Sigmoid colon (tissue), 4 donors: ENCODE results near the gene NUP133.

Source experiments
- CTCF ChIP-seq, 4 experiments: fragments of 450-650 bp in 3 of 4; fragments of 200-600 bp in 1 of 4; IDR thresholded peaks; one replicate each; pipeline ENCODE4 v1.5.1; 2016 to 2019; ENCODE audit warnings: antibody characterized with exemption in 4 of 4, mild to moderate bottlenecking in 3 of 4, moderate library complexity in 2 of 4
- EP300 ChIP-seq, 4 donors: sonication (generic); formaldehyde crosslinking; IDR thresholded peaks; one replicate each; pipeline ENCODE4 v1.6.1; 2017; ENCODE audit warnings: antibody characterized with exemption in 4 of 4
- POLR2A ChIP-seq, 2 donors: fragments of 450-650 bp; IDR thresholded peaks; one replicate each; pipeline ENCODE4 v1.6.1; 2016; ENCODE audit warnings: antibody characterized with exemption in 2 of 2, mild to moderate bottlenecking in 2 of 2, moderate library complexity in 2 of 2
- POLR2AphosphoS5 ChIP-seq, 4 donors: sonication (generic); formaldehyde crosslinking; IDR thresholded peaks; one replicate each; pipeline ENCODE4 v1.6.1; 2017; ENCODE audit warnings: antibody characterized with exemption in 4 of 4

- TF ChIP-seq POLR2A (IDR thresholded peaks at IDR 0.05) (no peak), CTCF (IDR thresholded peaks at IDR 0.05) (no peak), POLR2AphosphoS5 (IDR thresholded peaks at IDR 0.05) (no peak), EP300 (IDR thresholded peaks at IDR 0.05) (no peak)
These were observed 96.1 kb downstream of the NUP133 start for GRCh38 chr1:229412056-229412455.
